Measurements from ENCODE around the gene SFMBT2. TPM values are rescaled to one million over a fixed set of nuclear protein-coding genes. Genes with fewer than 3 reads are reported as not detected.

Gene SFMBT2
- total RNA-seq, 1 donor from 2014 or later, result 11.0 TPM

GRCh38 chr10:7410301-7410861 lies 453 bp downstream of the SFMBT2 start:
- no peak for TF ChIP-seq CTCF (IDR thresholded peaks at IDR 0.05; ENCODE audit: borderline replicate concordance)
- peaks cover 71% of the 10 kb centered on the region for H3K4me1 ChIP-seq
- no peaks in the 10 kb centered on the region for H3K36me3 ChIP-seq
- no peaks in the 10 kb centered on the region for H3K27me3 ChIP-seq (ENCODE audit: low read depth)
- peak overlapping the region; percentile 87 for H3K27ac ChIP-seq (replicated peaks)
- H3K9me3 ChIP-seq (replicated peaks), result no peaks in the 10 kb centered on the region
- peak overlapping the region; percentile 92 for H3K4me3 ChIP-seq
- intact Hi-C loops (cut with micrococcal nuclease), result loop anchor here (10.0 kb wide), 2 partner anchors 486 to 746 kb away; no protein-coding TSS in a partner anchor
- peak; percentile 25 for DNase-seq

- DNase-seq, result no peak
- Histone ChIP-seq H3K27ac (replicated peaks) (peak overlapping the region; percentile 87), H3K36me3 (no peaks in the 10 kb centered on the region), H3K4me3 (peak overlapping the region; percentile 92), H3K27me3 (ENCODE audit: low read depth) (no peaks in the 10 kb centered on the region), H3K9me3 (replicated peaks) (no peaks in the 10 kb centered on the region), H3K4me1 (peaks cover 78% of the 10 kb centered on the region)
- intact Hi-C loops (cut with micrococcal nuclease), result loop anchor here (5.0 to 10.0 kb wide), 3 partner anchors 147 to 745 kb away; no protein-coding TSS in a partner anchor
- no peak for TF ChIP-seq CTCF (IDR thresholded peaks at IDR 0.05; ENCODE audit: borderline replicate concordance)
Observed at GRCh38 chr10:7409732-7410168, 1.1 kb downstream of the SFMBT2 start.

- H3K27ac ChIP-seq (replicated peaks), result peak overlapping the region; percentile 87
- no peak for TF ChIP-seq CTCF (IDR thresholded peaks at IDR 0.05; ENCODE audit: borderline replicate concordance)
- DNase-seq, result peak; percentile 29
Observed at GRCh38 chr10:7409045-7409731, 1.6 kb downstream of the SFMBT2 start.

GRCh38 chr10:7408291-7409044 lies 2.4 kb downstream of the SFMBT2 start:
- H3K4me3 ChIP-seq, result peak overlapping the region; percentile 92
- TF ChIP-seq CTCF (IDR thresholded peaks at IDR 0.05; ENCODE audit: borderline replicate concordance), result peak; percentile 78
- peaks cover 91% of the 10 kb centered on the region for H3K4me1 ChIP-seq
- H3K9me3 ChIP-seq (replicated peaks), result no peaks in the 10 kb centered on the region
- intact Hi-C loops (cut with micrococcal nuclease), result loop anchor here (5.0 kb wide), 1 partner anchor 146 kb away; no protein-coding TSS in a partner anchor
- no peaks in the 10 kb centered on the region for H3K36me3 ChIP-seq
- DNase-seq, result peak; percentile 75
- H3K27ac ChIP-seq (replicated peaks), result peak overlapping the region; percentile 87
- H3K27me3 ChIP-seq (ENCODE audit: low read depth), result no peaks in the 10 kb centered on the region

More at GRCh38 chr10:7409045-7409731, 1.6 kb downstream of the SFMBT2 start:
- H3K4me3 ChIP-seq, result peak overlapping the region; percentile 92
- no peaks in the 10 kb centered on the region for H3K36me3 ChIP-seq
- no peaks in the 10 kb centered on the region for H3K9me3 ChIP-seq (replicated peaks)
- peaks cover 83% of the 10 kb centered on the region for H3K4me1 ChIP-seq
- intact Hi-C loops (cut with micrococcal nuclease), result loop anchor here (5.0 kb wide), 1 partner anchor 147 kb away; no protein-coding TSS in a partner anchor
- H3K27me3 ChIP-seq (ENCODE audit: low read depth), result no peaks in the 10 kb centered on the region

Measured in left ventricle myocardium inferior (tissue), 1 donor.